ENCODE results near the gene TMTC2.
"Not testable (repeated sequence)": the region's sequence is repeated elsewhere in the genome, so short reads cannot be mapped to it uniquely, and the experiment has no call there.

Gene TMTC2

GRCh38 chr12:83106873-83107272 lies 420.2 kb downstream of the TMTC2 start:
- DNase-seq (ENCODE audit: low spot score): no peak
- TF ChIP-seq, protein P1, sequence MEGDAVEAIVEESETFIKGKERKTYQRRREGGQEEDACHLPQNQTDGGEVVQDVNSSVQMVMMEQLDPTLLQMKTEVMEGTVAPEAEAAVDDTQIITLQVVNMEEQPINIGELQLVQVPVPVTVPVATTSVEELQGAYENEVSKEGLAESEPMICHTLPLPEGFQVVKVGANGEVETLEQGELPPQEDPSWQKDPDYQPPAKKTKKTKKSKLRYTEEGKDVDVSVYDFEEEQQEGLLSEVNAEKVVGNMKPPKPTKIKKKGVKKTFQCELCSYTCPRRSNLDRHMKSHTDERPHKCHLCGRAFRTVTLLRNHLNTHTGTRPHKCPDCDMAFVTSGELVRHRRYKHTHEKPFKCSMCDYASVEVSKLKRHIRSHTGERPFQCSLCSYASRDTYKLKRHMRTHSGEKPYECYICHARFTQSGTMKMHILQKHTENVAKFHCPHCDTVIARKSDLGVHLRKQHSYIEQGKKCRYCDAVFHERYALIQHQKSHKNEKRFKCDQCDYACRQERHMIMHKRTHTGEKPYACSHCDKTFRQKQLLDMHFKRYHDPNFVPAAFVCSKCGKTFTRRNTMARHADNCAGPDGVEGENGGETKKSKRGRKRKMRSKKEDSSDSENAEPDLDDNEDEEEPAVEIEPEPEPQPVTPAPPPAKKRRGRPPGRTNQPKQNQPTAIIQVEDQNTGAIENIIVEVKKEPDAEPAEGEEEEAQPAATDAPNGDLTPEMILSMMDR (IDR thresholded peaks at IDR 0.05; ENCODE audit: extremely low read depth, missing control alignments): no peak

GRCh38 chr12:83110424-83110823 lies 423.7 kb downstream of the TMTC2 start:
- no peak for DNase-seq (ENCODE audit: low spot score)
- TF ChIP-seq, protein P1 (IDR thresholded peaks at IDR 0.05; ENCODE audit: extremely low read depth, missing control alignments): no peak

- DNase-seq (ENCODE audit: low spot score): no peak
These were observed 427.2 kb downstream of the TMTC2 start for GRCh38 chr12:83113945-83114344.

GRCh38 chr12:83114966-83115365 lies 428.3 kb downstream of the TMTC2 start:
- TF ChIP-seq, protein P1 (IDR thresholded peaks at IDR 0.05; ENCODE audit: extremely low read depth, missing control alignments): no peak

More at GRCh38 chr12:83113945-83114344, 427.2 kb downstream of the TMTC2 start:
- TF ChIP-seq, protein P1 (IDR thresholded peaks at IDR 0.05; ENCODE audit: extremely low read depth, missing control alignments): no peak

GRCh38 chr12:83117926-83118325 lies 431.2 kb downstream of the TMTC2 start:
- not testable (repeated sequence) for DNase-seq (ENCODE audit: low spot score)

More at GRCh38 chr12:83114966-83115365, 428.3 kb downstream of the TMTC2 start:
- no peak for DNase-seq (ENCODE audit: low spot score)

DNA sequence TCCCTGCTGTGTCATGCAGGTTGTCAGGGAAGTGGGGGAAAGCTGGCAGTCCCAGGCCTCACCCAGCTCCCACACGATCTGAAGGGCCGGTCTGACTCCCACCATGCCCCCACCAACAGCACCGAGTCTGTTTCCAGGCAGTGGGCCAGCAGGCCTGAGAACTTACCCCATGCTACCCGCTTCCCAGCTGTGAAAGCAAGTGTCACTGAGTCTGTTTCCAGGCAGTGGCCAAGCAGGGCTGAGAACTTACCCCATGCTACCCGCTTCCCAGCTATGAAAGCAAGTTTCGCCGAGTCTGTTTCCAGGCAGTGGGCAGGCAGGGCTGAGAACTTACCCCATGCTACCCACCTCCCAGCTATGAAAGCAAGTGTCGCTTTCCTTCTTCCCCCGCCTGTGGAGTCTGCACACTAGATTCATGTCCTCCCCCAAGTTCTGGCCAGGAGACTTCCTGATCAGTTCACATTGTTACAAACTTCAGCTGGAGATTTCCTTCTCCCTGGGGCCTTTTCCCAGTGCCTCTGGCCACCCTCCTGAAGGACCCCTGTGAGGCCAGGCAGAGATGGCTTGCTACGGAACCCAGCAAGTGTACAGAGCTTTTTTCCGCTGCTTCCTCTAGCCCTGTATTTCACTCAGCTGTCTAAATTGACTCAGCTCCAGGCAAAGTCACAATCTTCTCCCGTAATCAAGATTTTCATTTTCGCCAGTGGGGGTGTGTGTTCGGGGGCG lies 435.4 kb downstream of the TMTC2 start:
- TF ChIP-seq, protein P1 (IDR thresholded peaks at IDR 0.05; ENCODE audit: extremely low read depth, missing control alignments): no peak
- DNase-seq (ENCODE audit: low spot score): no peak

GRCh38 chr12:83122623-83122934 lies 435.9 kb downstream of the TMTC2 start:
- no peak for DNase-seq (ENCODE audit: low spot score)

More at GRCh38 chr12:83122623-83122934, 435.9 kb downstream of the TMTC2 start:
- TF ChIP-seq, protein P1 (IDR thresholded peaks at IDR 0.05; ENCODE audit: extremely low read depth, missing control alignments): no peak
